GM21619 (cell line): ENCODE measurements around the gene LRRC1.

ENCODE experiments used
- ATAC-seq: cut with Tn5 transposase; IDR thresholded peaks from one replicate; pipeline ENCODE4 v1.9.1; 2021; ENCODE audit not compliant: unreplicated experiment

The LRRC1 gene

GRCh38 chr6:53919881-53920360, 125.1 kb downstream of the LRRC1 start:
- no peak for ATAC-seq

- no peak for ATAC-seq
Measured at GRCh38 chr6:53920881-53921280, 126.1 kb downstream of the LRRC1 start.

DNA sequence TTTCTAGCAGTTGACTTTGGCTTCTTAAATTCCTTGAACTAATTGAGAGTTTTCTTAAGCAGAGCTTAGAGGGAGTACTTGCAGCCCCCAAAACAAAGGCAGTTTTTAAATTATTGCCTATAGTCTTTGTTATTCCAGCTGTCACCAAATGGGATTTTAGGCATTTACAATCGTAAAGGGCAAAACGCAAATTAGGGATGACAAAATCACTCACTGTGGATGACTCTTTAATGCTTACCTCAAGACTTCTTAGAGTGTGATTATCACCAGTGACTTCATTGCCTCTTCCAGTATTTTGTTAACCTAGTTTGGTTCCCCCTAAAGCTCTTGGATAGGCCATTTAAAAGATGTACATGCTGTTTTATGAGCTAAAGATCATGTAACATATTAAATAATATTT, 126.8 kb downstream of the LRRC1 start:
- no peak for ATAC-seq

- no peak for ATAC-seq
Measured at GRCh38 chr6:53922539-53922981, 127.8 kb downstream of the LRRC1 start.

DNA sequence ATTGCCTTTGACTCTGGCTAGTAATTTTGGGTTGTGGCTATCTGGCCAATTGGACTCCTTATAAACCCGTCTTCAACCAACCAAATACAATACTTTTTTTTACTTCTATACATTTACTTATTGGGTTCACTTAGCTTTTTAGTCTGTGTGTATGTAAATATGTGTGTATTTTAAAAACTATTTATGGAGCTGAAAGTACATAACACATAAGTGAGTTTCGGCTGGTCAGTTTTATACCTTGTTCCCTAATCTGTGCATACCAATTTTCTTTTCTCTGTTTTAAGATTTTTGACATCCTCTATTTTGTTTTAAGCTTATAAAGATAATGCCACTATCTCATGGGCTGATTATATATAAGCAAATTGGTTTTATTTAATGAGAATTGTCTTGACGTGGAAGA, 129.5 kb downstream of the LRRC1 start:
- peak; percentile 62 for ATAC-seq

DNA sequence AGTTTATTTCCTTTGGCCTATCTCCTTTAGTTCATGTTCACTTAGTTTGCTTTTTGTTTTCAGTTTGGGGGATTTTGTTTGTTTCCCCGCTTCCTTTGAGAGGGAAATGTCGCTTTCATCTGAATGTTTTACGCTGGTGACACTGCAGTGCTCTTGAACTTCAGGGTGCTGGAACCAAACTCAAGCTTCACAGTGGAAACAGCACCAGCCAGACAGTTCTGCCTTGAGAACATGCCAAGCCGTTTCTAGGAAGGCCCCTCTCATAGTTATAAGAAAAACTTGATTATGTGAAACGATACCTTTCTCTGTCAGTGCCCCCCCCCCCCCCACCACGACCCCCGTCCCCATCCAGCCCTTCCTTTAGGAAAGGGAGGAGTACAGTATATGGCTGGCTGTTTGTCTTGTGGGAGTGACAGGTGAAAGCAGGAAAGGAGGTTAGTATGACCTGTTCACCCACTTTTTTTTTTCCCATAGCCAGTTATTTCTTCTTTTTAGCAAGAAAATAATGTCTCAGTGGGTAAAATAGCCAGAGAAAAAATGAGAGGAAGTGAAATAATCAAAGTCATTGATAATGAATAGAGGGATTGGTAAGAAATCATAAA, 130.1 kb downstream of the LRRC1 start:
- no peak for ATAC-seq

DNA sequence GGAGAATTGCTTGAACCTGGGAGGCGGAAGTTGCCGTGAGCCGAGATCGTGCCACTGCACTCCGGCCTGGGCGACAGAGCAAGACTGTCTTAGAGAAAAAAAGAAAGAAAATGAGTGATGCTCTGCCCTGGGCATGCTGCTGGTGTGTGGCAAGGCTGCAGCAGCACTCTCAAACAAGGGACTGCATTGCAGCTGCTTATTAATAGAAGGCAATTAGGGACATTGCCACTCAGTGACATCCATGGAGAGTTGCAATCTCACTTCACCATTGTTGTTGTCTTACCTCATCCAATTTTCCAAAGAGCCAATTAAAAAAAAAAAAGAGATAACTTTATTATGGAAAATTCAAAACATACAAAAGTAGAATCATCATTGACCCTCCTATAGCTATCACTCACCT, 131.1 kb downstream of the LRRC1 start:
- ATAC-seq = no peak

DNA sequence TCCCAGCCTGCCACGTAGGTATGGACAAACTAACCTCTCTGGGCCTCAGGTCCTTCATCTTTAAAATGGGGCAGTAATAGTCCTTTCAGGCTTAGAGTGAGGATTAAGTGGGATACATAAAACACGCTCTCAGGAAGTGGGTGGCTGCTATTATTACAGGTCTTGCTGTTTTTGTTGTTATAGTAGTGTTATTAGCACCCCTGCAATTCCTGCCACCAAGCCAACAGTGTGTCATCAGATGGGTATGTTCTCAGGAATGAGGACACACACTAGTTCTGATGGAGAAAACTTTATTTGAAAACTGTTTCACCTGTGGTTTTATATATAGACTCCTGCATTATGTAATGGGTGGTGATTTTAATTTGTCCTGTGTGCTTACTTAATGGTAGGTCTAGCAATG, 131.7 kb downstream of the LRRC1 start:
- no peak for ATAC-seq

- no peak for ATAC-seq
Measured at GRCh38 chr6:53928641-53929040, 133.8 kb downstream of the LRRC1 start.

DNA sequence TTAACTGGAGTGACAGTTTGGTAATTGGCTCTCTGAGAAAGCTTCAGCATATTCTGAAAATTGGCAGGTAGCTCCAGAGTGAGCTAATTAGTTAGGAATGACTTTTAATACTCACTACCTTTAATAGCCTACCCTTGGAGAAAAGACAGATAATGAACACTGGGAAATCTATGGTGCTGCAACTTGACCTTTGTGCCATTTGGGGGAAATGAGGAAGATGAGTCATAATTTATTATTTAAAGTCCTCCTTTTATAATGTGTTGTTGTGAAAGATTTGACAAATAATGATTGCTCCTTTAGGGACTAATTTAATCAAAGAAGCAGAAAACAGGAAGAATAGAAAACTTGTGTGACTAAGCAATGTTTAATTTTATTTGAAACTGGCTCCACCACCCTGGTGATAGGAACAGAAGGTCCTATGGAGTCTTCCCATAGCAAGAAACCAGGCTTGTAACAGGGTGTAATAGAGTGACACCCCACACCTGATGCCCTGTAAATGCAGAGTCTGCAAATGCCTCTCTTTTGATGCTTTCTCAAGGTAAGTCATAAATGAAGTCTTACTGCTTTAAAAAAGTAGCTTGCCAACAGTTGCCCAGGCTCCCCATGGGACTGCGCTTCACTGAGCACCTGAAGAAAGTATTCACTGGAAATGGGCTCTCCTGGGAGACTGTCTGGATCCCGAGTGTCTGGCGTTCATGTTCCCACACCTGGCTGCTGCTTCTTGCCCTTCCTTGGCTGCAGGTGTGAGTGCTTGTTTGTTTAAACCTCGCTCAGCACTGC, 134.4 kb downstream of the LRRC1 start:
- no peak for ATAC-seq

DNA sequence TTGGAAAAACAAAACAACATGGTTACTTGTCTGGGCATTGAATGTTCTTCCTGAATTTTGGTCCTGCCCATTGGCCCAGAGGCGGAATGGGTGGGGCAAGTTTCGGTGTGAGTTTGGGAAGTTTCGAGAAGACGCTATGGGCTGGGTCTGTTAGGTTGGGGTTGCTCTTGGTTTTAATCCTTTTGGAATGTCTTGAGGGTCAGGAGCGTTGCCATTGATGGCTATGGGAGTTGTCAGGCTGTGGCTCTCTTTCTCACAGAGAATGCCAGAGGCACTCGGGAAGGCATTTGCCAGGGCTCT, 135.0 kb downstream of the LRRC1 start:
- ATAC-seq = no peak

- ATAC-seq = peak; percentile 55
Measured at GRCh38 chr6:53930330-53930729, 135.5 kb downstream of the LRRC1 start.

- ATAC-seq = no peak
Measured at GRCh38 chr6:53931086-53931485, 136.3 kb downstream of the LRRC1 start.

GRCh38 chr6:53932516-53932915, 137.7 kb downstream of the LRRC1 start:
- ATAC-seq = no peak

- no peak for ATAC-seq
Measured at GRCh38 chr6:53934023-53934422, 139.2 kb downstream of the LRRC1 start.

DNA sequence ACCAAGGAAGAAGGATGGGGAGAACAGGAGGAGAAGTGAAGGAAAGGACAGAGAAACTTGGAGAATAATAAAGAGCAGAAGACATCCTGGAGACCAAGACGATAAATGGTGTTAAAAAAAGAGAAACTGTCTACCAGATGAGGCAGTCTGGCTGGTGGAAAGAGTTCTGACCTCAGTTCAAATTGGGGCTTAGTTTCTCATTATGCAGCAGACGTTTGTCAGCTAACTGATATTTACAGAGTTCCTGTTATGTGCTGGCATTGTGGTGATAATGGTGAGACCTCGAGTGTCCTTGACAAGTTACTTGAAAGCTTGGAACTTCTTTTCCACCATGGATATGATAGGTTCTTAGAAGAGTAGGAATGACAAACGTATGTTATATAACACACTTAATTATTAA, 142.7 kb downstream of the LRRC1 start:
- no peak for ATAC-seq

DNA sequence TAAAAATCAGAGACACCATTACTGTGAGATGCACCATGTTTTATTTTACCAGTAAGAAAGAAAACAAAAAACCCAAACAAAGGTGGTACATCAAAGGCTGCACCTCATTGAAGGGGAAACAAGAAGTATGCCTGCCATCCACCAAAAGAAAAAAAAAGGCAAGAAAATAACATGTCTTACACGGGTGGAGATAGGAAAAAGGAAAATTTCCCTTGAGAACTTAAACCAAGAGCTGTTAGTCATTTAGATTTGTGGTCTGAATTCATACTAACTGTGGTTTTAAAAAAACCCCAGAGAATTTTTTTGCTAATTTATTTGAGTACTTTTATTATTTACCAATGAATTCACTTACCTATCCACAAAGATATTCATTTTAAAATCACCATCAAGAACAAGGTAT, 144.0 kb downstream of the LRRC1 start:
- peak; percentile 39 for ATAC-seq

GRCh38 chr6:53939830-53940229, 145.0 kb downstream of the LRRC1 start:
- no peak for ATAC-seq

- ATAC-seq = no peak
Measured at GRCh38 chr6:53943395-53943794, 148.6 kb downstream of the LRRC1 start.

DNA sequence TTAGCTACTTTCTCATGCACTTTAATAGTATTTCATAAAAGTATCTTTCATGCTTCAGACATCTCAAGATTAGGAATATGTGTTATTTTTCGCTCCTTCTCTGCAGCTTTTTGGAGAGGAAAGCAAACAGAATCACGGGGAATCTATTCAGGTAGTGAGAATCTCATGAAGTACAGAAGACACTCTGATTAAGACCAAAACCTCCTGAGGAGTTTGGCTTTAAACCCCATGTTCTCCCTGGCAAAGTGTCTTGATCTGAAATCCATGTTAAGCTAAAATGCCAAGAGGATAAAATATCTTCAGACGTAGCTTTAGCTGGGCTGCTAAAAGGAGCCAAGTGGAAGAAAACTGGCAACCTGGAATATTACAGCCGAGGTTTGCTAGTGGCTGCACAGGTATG, 149.3 kb downstream of the LRRC1 start:
- no peak for ATAC-seq

GRCh38 chr6:53944543-53944942, 149.7 kb downstream of the LRRC1 start:
- no peak for ATAC-seq

DNA sequence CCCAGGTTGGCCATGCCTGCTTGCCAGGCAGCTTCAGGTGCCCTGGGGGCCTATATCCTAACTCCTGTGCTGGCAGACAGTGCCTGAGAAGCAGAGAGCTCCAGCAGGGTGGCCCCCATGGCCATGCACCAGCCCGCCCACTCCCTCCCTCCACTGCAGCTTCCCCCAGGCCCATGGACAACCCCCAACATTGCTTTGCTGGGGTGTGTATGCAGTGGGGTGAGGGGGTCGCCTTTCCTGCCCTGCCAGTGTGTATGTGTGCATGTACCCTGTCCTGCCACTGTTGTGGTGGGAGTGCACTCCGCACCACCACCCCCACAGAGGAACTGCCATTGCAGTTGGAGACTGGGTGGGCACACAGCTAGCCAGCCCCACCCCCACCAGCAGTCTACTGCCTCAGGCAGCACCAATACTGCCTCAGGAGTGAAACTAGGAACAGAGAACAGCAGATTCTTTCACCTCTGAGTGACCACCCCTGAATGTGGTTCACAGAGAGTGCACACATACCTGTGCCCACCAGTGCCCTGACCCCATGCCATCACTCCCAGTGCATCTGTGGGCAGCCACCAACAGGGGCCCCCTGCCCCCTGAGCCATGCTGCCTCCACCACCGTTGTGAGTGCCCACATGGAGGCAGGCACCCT, 151.1 kb downstream of the LRRC1 start:
- ATAC-seq = no peak
